Gastroesophageal sphincter (tissue), 3 donors: ENCODE data around the gene NEDD8.

Source experiments
- EP300 ChIP-seq: sonication (generic); formaldehyde crosslinking; IDR thresholded peaks from one replicate; pipeline ENCODE4 v1.6.1; 2017; ENCODE audit warnings: antibody characterized with exemption, mild to moderate bottlenecking
- POLR2A ChIP-seq, 2 donors: fragments of 450-650 bp; IDR thresholded peaks; one replicate each; pipeline ENCODE4 v1.6.1; 2017; ENCODE audit warnings: antibody characterized with exemption in 2 of 2, mild to moderate bottlenecking in 2 of 2, moderate library complexity in 1 of 2
- POLR2AphosphoS5 ChIP-seq: sonication (generic); formaldehyde crosslinking; IDR thresholded peaks from one replicate; pipeline ENCODE4 v1.6.1; 2017; ENCODE audit warnings: antibody characterized with exemption
- TF ChIP-seq, protein P1 (sequence below), 4 experiments: fragments of 200-600 bp in 2 of 4; fragments of 450-650 bp in 2 of 4; sonication (generic) in 1 of 4; IDR thresholded peaks; one replicate each; pipeline ENCODE4 v1.5.1; 2017 to 2019; ENCODE audit warnings: antibody characterized with exemption in 4 of 4, mild to moderate bottlenecking in 2 of 4, moderate library complexity in 2 of 4

DNA sequence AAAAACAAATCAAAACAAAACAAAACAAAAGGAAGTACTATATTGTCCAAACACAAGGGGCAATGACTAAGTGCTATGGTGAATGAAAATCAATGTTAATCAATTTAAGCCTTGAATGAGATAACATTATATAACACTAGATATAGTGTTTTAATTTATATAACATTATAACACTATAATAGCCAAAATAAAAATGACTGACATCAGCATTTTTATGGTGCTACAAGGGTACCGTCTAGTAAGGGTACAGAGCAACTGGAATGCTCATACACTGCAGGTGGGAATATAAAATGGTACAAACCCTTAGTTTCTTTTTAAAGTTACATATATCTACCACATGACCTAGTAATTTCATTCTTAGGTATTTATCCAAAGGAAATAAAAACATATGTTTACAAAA is 5.7 kb downstream of the NEDD8 start:
- TF ChIP-seq, protein P1, sequence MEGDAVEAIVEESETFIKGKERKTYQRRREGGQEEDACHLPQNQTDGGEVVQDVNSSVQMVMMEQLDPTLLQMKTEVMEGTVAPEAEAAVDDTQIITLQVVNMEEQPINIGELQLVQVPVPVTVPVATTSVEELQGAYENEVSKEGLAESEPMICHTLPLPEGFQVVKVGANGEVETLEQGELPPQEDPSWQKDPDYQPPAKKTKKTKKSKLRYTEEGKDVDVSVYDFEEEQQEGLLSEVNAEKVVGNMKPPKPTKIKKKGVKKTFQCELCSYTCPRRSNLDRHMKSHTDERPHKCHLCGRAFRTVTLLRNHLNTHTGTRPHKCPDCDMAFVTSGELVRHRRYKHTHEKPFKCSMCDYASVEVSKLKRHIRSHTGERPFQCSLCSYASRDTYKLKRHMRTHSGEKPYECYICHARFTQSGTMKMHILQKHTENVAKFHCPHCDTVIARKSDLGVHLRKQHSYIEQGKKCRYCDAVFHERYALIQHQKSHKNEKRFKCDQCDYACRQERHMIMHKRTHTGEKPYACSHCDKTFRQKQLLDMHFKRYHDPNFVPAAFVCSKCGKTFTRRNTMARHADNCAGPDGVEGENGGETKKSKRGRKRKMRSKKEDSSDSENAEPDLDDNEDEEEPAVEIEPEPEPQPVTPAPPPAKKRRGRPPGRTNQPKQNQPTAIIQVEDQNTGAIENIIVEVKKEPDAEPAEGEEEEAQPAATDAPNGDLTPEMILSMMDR (IDR thresholded peaks at IDR 0.05): no peak
- TF ChIP-seq EP300: no peak
- TF ChIP-seq POLR2AphosphoS5: no peak
- TF ChIP-seq POLR2A (IDR thresholded peaks at IDR 0.05): no peak
